AG04450 (cell line): Measurements from ENCODE around the gene ADAMTS15. TPM values are rescaled to one million over a fixed set of nuclear protein-coding genes. Genes with fewer than 3 reads are reported as not detected.

Experiments
- CTCF ChIA-PET: fragments of 300-600, 350-600 bp; formaldehyde crosslinking; extraction: SDS; loops from one replicate; lab custom pipeline; 2022; ENCODE audit warnings: antibody characterized with exemption, inconsistent platforms; lab: Charles Lee
- POLR2A ChIA-PET: fragments of 350-600 bp; formaldehyde crosslinking; extraction: SDS; loops from one replicate; lab custom pipeline; 2021; ENCODE audit warnings: antibody characterized with exemption, inconsistent platforms; lab: Yijun Ruan, JAX
- DNase-seq: peaks from one replicate; pipeline ENCODE4 v3.0.0-alpha.2; 2011; ENCODE audit warnings: low read depth, low spot score
- H3K27ac ChIP-seq: one replicate; pipeline ENCODE4 v1.5.1; 2012; ENCODE audit warnings: low read depth, low read length, control low read depth
- H3K27me3 ChIP-seq: one replicate; pipeline ENCODE4 v1.6.0; 2012; ENCODE audit warnings: low read length; ENCODE audit not compliant: control insufficient read depth, insufficient read depth
- H3K4me3 ChIP-seq: 2 replicates; pipeline ENCODE4 v1.5.1; 2011; ENCODE audit warnings: mild to moderate bottlenecking, low read depth, low read length, control low read depth
- H3K9me3 ChIP-seq: 2 replicates; pipeline ENCODE4 v1.5.1; 2012; ENCODE audit warnings: low read length; ENCODE audit not compliant: control insufficient read depth, insufficient read depth
- CTCF ChIP-seq: IDR thresholded peaks from 2 replicates; pipeline ENCODE4 v1.5.1; 2011; ENCODE audit warnings: low read depth, low read length, control low read depth, inconsistent platforms
- polyA plus RNA-seq: library from polyadenylated mRNA; depleted of rRNA; stranded (reverse); fragments of >200 nt; gene quantifications from 2 replicates; pipeline ENCODE4 v1.2.3, GENCODE V29; 2011

The ADAMTS15 gene
- polyA plus RNA-seq, 1 experiment, result 5.8 TPM

GRCh38 chr11:130416530-130416882, 31.9 kb upstream of the ADAMTS15 start:
- no peak overlapping the region for H3K27ac ChIP-seq
- no peak for TF ChIP-seq CTCF
- no peak for DNase-seq
- H3K27me3 ChIP-seq, result peaks cover 5% of the 10 kb centered on the region
- no peak overlapping the region for H3K4me3 ChIP-seq
- peaks cover 6% of the 10 kb centered on the region; the same call in 1 of the 2 replicates for H3K9me3 ChIP-seq
- ChIA-PET CTCF (interaction anchor here (0.6 to 2.7 kb wide), 6 partner anchors 16 to 478 kb away, joined by 3 to 9 read pairs (median 4); no protein-coding TSS in a partner anchor), POLR2A (interaction anchor here (0.7 kb wide), 1 partner anchor 13 kb away, joined by 3 read pairs; no protein-coding TSS in a partner anchor)

DNA sequence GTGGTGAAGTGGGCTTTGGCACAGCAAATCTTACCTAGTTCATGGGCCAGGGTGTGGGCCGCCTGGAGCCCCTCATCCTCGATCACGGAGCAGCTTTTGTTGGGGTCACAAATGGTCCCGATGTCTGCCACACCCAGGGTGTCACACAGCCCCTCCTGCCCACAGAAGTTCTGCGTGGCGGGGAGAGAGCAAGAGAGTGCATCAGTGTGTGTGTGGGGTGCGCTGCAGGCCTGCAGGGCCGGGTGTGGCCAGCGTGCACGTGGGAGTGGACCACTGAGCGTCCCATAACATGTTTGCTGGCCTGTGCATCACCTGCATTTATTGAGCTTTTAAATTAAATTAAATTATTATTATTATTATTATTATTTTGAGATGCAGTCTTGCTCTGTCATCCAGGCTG, 31.5 kb upstream of the ADAMTS15 start:
- DNase-seq, result no peak
- TF ChIP-seq CTCF, result no peak
- H3K9me3 ChIP-seq, result peaks cover 6% of the 10 kb centered on the region; the same call in 1 of the 2 replicates
- CTCF ChIA-PET, result interaction anchor here (0.6 to 2.7 kb wide), 6 partner anchors 15 to 478 kb away, joined by 3 to 9 read pairs (median 4); no protein-coding TSS in a partner anchor
- H3K27me3 ChIP-seq, result peaks cover 8% of the 10 kb centered on the region
- POLR2A ChIA-PET, result interaction anchor here (0.7 kb wide), 1 partner anchor 14 kb away, joined by 3 read pairs; no protein-coding TSS in a partner anchor
- H3K4me3 ChIP-seq, result no peak overlapping the region
- no peak overlapping the region for H3K27ac ChIP-seq

DNA sequence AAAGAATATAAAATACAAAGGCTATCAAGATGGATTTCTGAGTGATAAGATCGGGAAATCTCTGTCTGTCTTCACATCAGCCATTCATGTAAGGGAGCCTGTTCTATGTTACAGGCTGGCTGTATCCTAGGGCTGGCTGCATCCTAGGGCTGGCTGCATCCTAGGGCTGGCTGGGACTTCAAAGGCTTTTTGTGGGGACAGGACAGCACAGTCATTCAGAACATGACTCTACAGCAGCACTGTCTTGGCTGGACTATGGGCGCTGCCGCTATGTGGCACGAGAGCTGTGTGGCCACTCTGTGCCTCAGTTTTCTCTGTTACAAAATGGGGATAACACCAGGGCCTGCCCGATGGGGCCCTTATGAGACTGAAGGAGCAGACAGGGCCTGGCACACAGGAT, 30.2 kb upstream of the ADAMTS15 start:
- ChIA-PET POLR2A (interaction anchor here (0.6 to 1.9 kb wide), 6 partner anchors 15 to 148 kb away, joined by 3 to 10 read pairs (median 7); no protein-coding TSS in a partner anchor), CTCF (interaction anchor here (0.9 to 2.7 kb wide), 3 partner anchors 13 to 477 kb away, joined by 5 to 9 read pairs (median 5); no protein-coding TSS in a partner anchor)
- Histone ChIP-seq H3K9me3 (peaks cover 6% of the 10 kb centered on the region; the same call in 1 of the 2 replicates), H3K4me3 (no peak overlapping the region), H3K27ac (peak overlapping the region; percentile 47), H3K27me3 (peaks cover 18% of the 10 kb centered on the region)
- no peak for DNase-seq
- TF ChIP-seq CTCF, result no peak

DNA sequence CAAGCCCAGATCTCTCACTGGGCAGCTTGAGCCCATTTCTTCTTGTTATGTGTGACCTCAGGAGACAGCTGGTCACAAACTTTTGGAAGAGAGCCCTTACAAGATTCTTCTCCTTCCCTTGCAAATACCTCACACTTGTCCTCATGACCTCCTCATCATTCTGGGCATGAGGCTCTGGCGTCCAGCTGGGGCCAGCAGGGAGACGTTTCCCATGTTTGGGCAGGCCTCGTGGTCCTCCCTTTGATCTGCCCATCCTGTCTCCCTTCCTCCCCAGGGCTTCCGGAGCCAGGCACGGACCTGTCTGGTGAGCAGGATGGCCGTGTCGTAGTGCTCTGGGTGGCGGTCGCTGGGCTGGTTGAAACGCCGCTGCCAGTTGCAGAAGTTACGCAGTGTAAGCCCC, 29.7 kb upstream of the ADAMTS15 start:
- TF ChIP-seq CTCF, result no peak
- Histone ChIP-seq H3K4me3 (no peak overlapping the region), H3K27ac (peak overlapping the region; percentile 47), H3K9me3 (peaks cover 6% of the 10 kb centered on the region; the same call in 1 of the 2 replicates), H3K27me3 (peaks cover 22% of the 10 kb centered on the region)
- CTCF ChIA-PET, result interaction anchor here (0.9 to 1.7 kb wide), 4 partner anchors 13 to 476 kb away, joined by 3 to 5 read pairs (median 4); no protein-coding TSS in a partner anchor
- no peak for DNase-seq
- POLR2A ChIA-PET, result interaction anchor here (0.7 to 1.9 kb wide), 3 partner anchors 15 to 35 kb away, joined by 8 to 10 read pairs (median 9); no protein-coding TSS in a partner anchor
